D721Med (cell line): ENCODE data around the gene DCST1.
A peak's percentile ranks its signal among the peaks of the same experiment; 100 is the strongest.
"Not testable (repeated sequence)": the region's sequence is repeated elsewhere in the genome, so short reads cannot be mapped to it uniquely, and the experiment has no call there.

Source experiments
- DNase-seq: peaks from one replicate; pipeline ENCODE4 v3.0.0; 2011; ENCODE audit warnings: low spot score; ENCODE audit not compliant: insufficient read length
- FAIRE-seq: peaks from 2 replicates; lab custom pipeline; 2011; peaks lifted over from hg19 to GRCh38; lab: Jason Lieb, UNC
- TF ChIP-seq, protein P1 (sequence below): IDR thresholded peaks from 2 replicates; pipeline ENCODE4 v1.5.1; 2012; ENCODE audit warnings: mild to moderate bottlenecking, control low read depth; ENCODE audit not compliant: insufficient read depth; ENCODE audit errors: missing control alignments

The DCST1 gene, protein sequence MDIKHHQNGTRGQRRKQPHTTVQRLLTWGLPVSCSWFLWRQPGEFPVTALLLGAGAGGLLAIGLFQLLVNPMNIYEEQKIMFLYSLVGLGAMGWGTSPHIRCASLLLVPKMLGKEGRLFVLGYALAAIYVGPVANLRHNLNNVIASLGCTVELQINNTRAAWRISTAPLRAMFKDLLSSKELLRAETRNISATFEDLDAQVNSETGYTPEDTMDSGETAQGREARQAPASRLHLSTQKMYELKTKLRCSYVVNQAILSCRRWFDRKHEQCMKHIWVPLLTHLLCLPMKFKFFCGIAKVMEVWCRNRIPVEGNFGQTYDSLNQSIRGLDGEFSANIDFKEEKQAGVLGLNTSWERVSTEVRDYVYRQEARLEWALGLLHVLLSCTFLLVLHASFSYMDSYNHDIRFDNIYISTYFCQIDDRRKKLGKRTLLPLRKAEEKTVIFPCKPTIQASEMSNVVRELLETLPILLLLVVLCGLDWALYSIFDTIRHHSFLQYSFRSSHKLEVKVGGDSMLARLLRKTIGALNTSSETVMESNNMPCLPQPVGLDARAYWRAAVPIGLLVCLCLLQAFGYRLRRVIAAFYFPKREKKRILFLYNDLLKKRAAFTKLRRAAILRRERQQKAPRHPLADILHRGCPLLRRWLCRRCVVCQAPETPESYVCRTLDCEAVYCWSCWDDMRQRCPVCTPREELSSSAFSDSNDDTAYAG

DNA sequence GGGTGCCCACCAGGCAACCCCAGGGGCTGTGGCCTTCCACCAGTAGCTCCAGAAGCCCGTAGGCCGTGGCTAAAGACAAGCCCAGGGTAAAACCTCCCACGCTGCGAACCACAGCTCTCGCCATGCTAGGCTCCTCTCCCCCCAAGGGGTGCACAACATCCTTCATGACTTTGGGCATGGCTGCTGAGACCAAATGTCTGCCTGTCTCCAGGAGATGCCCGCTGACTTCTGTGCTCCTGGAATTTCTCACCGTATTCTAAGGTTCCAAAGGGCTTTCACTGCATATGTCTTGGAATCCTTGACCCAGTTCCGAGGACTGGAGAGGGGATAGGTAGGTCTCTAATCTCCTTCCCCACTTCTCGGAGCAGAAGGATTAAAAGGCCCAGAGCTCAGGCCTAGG, at the start of gene DCST1, which contains the start of gene DCST2:
Gene DCST1 (plus strand): TSS at position 301 of the 400 bp plus-strand sequence. CDS start 213 bp downstream, outside the sequence.
Gene DCST2 (minus strand): TSS at position 258 of the 400 bp plus-strand sequence. CDS start 80 bp downstream, at position 178.
- DNase-seq (no peak), FAIRE-seq (no peak)

DNA sequence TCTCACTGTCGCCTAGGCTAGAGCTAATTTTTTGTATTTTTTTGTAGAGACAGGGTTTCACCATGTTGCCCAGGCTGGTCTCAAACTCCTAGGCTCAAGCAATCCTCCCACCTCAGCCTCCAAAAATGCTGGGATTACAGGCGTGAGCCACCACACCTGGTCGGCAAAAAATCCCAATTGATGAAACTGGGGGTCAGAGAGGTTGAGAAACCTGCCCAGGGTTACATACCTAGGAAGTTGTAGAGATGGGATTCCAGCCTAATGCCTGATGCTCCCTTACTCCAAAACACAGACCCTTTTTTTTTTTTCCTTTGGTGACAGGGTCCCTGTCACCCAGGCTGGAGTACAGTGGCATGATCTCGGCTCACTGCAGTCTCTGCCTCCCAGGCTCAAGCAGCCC, 46.9 kb upstream of the DCST1 start:
- FAIRE-seq, DNase-seq: not testable (repeated sequence)

More for the DNA sequence above, at the start of gene DCST1, which contains the start of gene DCST2:
- TF ChIP-seq, protein P1, sequence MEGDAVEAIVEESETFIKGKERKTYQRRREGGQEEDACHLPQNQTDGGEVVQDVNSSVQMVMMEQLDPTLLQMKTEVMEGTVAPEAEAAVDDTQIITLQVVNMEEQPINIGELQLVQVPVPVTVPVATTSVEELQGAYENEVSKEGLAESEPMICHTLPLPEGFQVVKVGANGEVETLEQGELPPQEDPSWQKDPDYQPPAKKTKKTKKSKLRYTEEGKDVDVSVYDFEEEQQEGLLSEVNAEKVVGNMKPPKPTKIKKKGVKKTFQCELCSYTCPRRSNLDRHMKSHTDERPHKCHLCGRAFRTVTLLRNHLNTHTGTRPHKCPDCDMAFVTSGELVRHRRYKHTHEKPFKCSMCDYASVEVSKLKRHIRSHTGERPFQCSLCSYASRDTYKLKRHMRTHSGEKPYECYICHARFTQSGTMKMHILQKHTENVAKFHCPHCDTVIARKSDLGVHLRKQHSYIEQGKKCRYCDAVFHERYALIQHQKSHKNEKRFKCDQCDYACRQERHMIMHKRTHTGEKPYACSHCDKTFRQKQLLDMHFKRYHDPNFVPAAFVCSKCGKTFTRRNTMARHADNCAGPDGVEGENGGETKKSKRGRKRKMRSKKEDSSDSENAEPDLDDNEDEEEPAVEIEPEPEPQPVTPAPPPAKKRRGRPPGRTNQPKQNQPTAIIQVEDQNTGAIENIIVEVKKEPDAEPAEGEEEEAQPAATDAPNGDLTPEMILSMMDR, result no peak

DNA sequence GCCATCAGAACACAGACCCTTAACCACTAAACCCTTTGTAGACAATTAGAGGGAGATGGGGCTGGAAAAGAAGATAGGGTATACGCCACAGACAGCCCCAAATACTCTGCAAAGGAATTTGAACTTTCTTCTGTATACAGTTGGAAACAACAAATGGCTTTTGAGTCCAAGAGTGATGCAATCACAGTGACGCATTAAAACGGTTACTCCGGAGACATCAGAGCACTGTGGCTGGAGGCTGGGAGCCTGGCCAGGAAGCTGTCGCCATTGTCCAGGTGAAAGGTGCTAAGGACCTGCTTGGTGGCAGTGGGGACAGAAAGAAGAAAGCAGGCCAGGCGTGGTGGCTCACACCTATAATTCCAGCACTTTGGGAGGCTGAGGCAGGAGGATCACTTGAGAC, 46.3 kb upstream of the DCST1 start:
- TF ChIP-seq, protein P1, result no peak
- DNase-seq (no peak), FAIRE-seq (no peak)

DNA sequence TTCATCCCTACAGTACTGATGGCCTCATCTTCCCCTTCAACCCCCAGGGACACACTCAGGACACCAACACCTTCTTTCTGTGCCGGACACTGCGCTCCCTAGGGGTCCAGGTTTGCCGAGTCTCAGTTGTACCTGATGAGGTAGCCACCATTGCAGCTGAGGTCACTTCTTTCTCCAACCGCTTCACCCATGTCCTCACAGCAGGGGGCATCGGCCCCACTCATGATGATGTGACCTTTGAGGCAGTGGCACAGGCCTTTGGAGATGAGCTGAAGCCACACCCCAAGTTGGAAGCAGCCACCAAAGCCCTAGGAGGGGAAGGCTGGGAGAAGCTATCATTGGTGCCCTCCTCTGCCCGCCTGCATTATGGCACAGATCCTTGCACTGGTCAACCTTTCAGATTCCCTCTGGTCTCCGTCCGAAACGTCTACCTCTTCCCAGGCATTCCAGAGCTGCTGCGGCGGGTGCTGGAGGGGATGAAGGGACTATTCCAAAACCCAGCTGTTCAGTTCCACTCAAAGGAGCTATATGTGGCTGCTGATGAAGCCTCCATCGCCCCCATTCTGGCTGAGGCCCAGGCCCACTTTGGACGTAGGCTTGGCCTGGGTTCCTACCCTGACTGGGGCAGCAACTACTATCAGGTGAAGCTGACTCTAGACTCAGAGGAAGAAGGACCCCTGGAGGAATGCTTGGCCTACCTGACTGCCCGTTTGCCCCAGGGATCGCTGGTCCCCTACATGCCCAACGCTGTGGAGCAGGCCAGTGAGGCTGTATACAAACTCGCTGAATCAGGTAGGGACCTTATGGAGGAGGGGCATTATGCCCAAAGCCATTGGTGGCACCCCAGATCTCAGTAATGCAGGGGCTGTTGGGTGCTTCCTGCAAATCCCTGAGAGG, 45.3 kb upstream of the DCST1 start:
- TF ChIP-seq, protein P1, result peak; percentile 10
- FAIRE-seq (no peak), DNase-seq (no peak)

DNA sequence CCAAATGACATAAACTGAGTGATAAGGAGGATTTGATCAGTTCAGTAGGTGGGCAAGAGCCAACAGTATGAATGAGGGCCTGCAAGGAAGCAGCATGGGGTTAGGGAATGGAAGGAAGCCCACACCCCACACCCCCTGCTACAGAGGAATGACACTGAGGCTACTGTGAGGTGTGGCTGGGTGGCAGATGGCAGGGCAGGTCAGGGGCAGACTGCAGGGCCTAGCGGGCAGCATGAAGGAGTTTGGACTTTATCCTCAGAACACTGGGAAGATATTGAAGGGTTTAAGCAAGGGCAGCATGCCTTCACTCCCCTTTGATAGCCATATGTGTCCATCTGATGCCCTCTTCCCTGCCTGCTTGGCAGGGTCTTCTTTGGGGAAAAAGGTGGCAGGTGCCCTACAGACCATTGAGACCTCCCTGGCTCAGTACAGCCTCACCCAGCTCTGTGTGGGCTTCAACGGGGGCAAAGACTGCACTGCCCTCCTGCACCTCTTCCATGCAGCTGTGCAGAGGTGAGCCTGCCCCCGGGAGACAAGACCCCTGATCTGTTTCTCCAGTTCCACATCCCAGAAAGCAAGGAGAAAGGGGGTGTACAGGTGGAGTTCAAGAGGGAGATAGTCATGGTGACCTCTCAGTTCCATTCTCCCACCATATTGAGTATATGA, 44.3 kb upstream of the DCST1 start:
- TF ChIP-seq, protein P1, result no peak
- DNase-seq (no peak), FAIRE-seq (no peak)

DNA sequence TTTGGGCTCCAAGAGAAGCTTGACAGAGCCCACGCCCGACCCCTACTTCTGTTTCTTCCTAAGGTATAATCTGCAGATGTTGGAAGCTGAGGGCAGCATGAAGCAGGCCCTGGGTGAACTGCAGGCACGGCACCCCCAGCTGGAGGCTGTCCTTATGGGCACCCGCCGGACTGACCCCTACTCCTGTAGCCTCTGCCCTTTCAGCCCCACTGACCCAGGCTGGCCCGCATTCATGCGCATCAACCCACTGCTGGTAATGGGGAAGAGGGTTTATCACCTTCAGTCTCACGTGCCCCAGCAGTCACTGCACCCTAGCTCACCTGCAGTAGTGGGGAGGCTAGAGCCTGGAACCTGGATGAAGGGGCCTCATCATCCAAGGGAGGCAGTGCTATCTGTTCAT, 43.3 kb upstream of the DCST1 start:
- TF ChIP-seq, protein P1, result no peak
- no peak for DNase-seq
- FAIRE-seq, result no peak
